H9 (cell line): ENCODE results near the gene FBXO30. TPM values are rescaled to one million over a fixed set of nuclear protein-coding genes. Genes with fewer than 3 reads are reported as not detected.

Experiments used
- DNase-seq: peaks from one replicate; pipeline ENCODE4 v3.0.0-alpha.2; 2017
- H2AFZ ChIP-seq: one replicate; pipeline ENCODE4 v1.6.1; 2013; ENCODE audit warnings: mild to moderate bottlenecking, low read length, control low read depth, moderate library complexity
- H2AK5ac ChIP-seq: 2 replicates; pipeline ENCODE4 v1.6.1; 2013; ENCODE audit warnings: low read length, control low read depth, mixed read lengths; ENCODE audit not compliant: insufficient read length
- H2BK120ac ChIP-seq: one replicate; pipeline ENCODE4 v1.6.1; 2013; ENCODE audit warnings: low read depth, mild to moderate bottlenecking, low read length, control low read depth, inconsistent platforms; ENCODE audit not compliant: poor library complexity, severe bottlenecking
- H2BK12ac ChIP-seq: 2 replicates; pipeline ENCODE4 v1.6.1; 2013; ENCODE audit warnings: low read length, control low read depth, mixed read lengths, low read depth; ENCODE audit not compliant: insufficient read length
- H2BK15ac ChIP-seq: 2 replicates; pipeline ENCODE4 v1.6.1; 2013; ENCODE audit warnings: low read depth, low read length, control low read depth
- H2BK20ac ChIP-seq: one replicate; pipeline ENCODE4 v1.6.1; 2013; ENCODE audit warnings: low read depth, mild to moderate bottlenecking, low read length, control low read depth, inconsistent platforms; ENCODE audit not compliant: poor library complexity, severe bottlenecking
- H2BK5ac ChIP-seq: 2 replicates; pipeline ENCODE4 v1.6.1; 2013; ENCODE audit warnings: low read length, control low read depth, mixed read lengths; ENCODE audit not compliant: insufficient read length
- H3K14ac ChIP-seq: 2 replicates; pipeline ENCODE4 v1.6.1; 2013; ENCODE audit warnings: low read length, control low read depth; ENCODE audit not compliant: insufficient read depth
- H3K18ac ChIP-seq: 2 replicates; pipeline ENCODE4 v1.6.1; 2013; ENCODE audit warnings: low read depth, mild to moderate bottlenecking, mixed read lengths, low read length, control low read depth; ENCODE audit not compliant: insufficient read length
- H3K23ac ChIP-seq: 2 replicates; pipeline ENCODE4 v1.6.1; 2013; ENCODE audit warnings: low read length, control low read depth, mixed read lengths, low read depth; ENCODE audit not compliant: insufficient read length
- H3K23me2 ChIP-seq: 2 replicates; pipeline ENCODE4 v1.6.1; 2013; ENCODE audit warnings: low read depth, mild to moderate bottlenecking, mixed read lengths, low read length, control low read depth; ENCODE audit not compliant: insufficient read length, poor library complexity, severe bottlenecking
- H3K27ac ChIP-seq: 2 replicates; pipeline ENCODE4 v1.5.1; 2013; ENCODE audit warnings: low read length, control low read depth, mixed read lengths, low read depth; ENCODE audit not compliant: insufficient read length
- H3K27me3 ChIP-seq: 2 replicates; pipeline ENCODE4 v1.6.1; 2013; ENCODE audit warnings: low read length, control low read depth, inconsistent platforms; ENCODE audit not compliant: insufficient read depth
- H3K4ac ChIP-seq: 2 replicates; pipeline ENCODE4 v1.6.1; 2013; ENCODE audit warnings: low read depth, mild to moderate bottlenecking, control low read depth, inconsistent platforms, low read length, moderate library complexity
- H3K4me1 ChIP-seq: 2 replicates; pipeline ENCODE4 v1.6.1; 2013; ENCODE audit warnings: low read length, control low read depth, inconsistent platforms; ENCODE audit not compliant: insufficient read depth
- H3K4me2 ChIP-seq: 2 replicates; pipeline ENCODE4 v1.6.1; 2013; ENCODE audit warnings: low read length, control low read depth, mixed read lengths; ENCODE audit not compliant: insufficient read length, insufficient read depth
- H3K56ac ChIP-seq: 2 replicates; pipeline ENCODE4 v1.6.1; 2013; ENCODE audit warnings: low read depth, mild to moderate bottlenecking, mixed read lengths, low read length, control low read depth; ENCODE audit not compliant: insufficient read length
- H3K79me1 ChIP-seq: 2 replicates; pipeline ENCODE4 v1.6.1; 2013; ENCODE audit warnings: low read depth, mild to moderate bottlenecking, moderate library complexity, low read length, control low read depth, inconsistent platforms; ENCODE audit not compliant: insufficient read depth, poor library complexity, severe bottlenecking
- H3K79me2 ChIP-seq: 2 replicates; pipeline ENCODE4 v1.6.1; 2013; ENCODE audit warnings: low read length, control low read depth, inconsistent platforms; ENCODE audit not compliant: insufficient read depth
- H3K9ac ChIP-seq: 2 replicates; pipeline ENCODE4 v1.6.1; 2013; ENCODE audit warnings: low read length, control low read depth, mixed read lengths; ENCODE audit not compliant: insufficient read length; ENCODE audit errors: extremely low read depth
- H3K9me3 ChIP-seq: one replicate; pipeline ENCODE4 v1.6.1; 2013; ENCODE audit warnings: low read depth, low read length, inconsistent platforms; ENCODE audit not compliant: control insufficient read depth
- H3T11ph ChIP-seq: one replicate; pipeline ENCODE4 v1.6.1; 2013; ENCODE audit warnings: mild to moderate bottlenecking, low read length, control low read depth, inconsistent platforms
- H4K20me1 ChIP-seq: one replicate; pipeline ENCODE4 v1.6.1; 2013; ENCODE audit not compliant: control insufficient read depth, insufficient read length, insufficient read depth
- H4K5ac ChIP-seq: 2 replicates; pipeline ENCODE4 v1.6.1; 2013; ENCODE audit warnings: low read depth, mild to moderate bottlenecking, mixed read lengths, low read length, control low read depth; ENCODE audit not compliant: insufficient read length
- H4K8ac ChIP-seq: replicated peaks from 2 replicates; pipeline ENCODE4 v1.6.1; 2013; ENCODE audit warnings: low read length, control low read depth, mixed read lengths, low read depth; ENCODE audit not compliant: insufficient read length
- H4K91ac ChIP-seq: 2 replicates; pipeline ENCODE4 v1.6.1; 2013; ENCODE audit warnings: low read depth, mild to moderate bottlenecking, moderate library complexity, mixed read lengths, low read length, control low read depth; ENCODE audit not compliant: insufficient read length
- H3K27ac Mint-ChIP-seq, 3 experiments: 2 replicates in 2 of 3; 3 replicates in 1 of 3; pipeline ENCODE4 v1.8.0; 2020 to 2021; ENCODE audit warnings: mixed read lengths in 3 of 3, mild to moderate bottlenecking in 1 of 3, moderate library complexity in 1 of 3
- H3K27me3 Mint-ChIP-seq: 2 replicates; pipeline ENCODE4 v1.8.0; 2021; ENCODE audit warnings: low read depth, mild to moderate bottlenecking, moderate library complexity, mixed read lengths
- H3K36me3 Mint-ChIP-seq, 3 experiments: 2 replicates in 2 of 3; 3 replicates in 1 of 3; pipeline ENCODE4 v1.8.0; 2020 to 2021; ENCODE audit warnings: low read depth in 3 of 3, mixed read lengths in 3 of 3; ENCODE audit not compliant: insufficient read depth in 1 of 3
- H3K4me1 Mint-ChIP-seq, 2 experiments: 2 replicates each; pipeline ENCODE4 v1.8.0; 2020; ENCODE audit warnings: mixed read lengths in 2 of 2
- H3K4me3 Mint-ChIP-seq, 2 experiments: 2 replicates in 1 of 2; 3 replicates in 1 of 2; pipeline ENCODE4 v1.8.0; 2020 to 2021; ENCODE audit warnings: mild to moderate bottlenecking in 2 of 2, mixed read lengths in 2 of 2, moderate library complexity in 1 of 2
- H3K9me3 Mint-ChIP-seq, 2 experiments: 2 replicates in 1 of 2; 3 replicates in 1 of 2; pipeline ENCODE4 v1.8.0; 2020; ENCODE audit warnings: mild to moderate bottlenecking in 2 of 2, mixed read lengths in 2 of 2, moderate library complexity in 1 of 2
- CTCF ChIP-seq: fragments of 200-600 bp; sonication (generic); conservative IDR thresholded peaks from 3 replicates; pipeline ENCODE4 v1.8.0; 2021; ENCODE audit warnings: antibody characterized with exemption, mild to moderate bottlenecking
- WGBS: extraction: QIAGEN DNeasy Blood & Tissue Kit; methylation state at CpG from one replicate; pipeline ENCODE4 v1.1.7; 2013; ENCODE audit warnings: missing lambda C conversion rate, low lambda C conversion rate, mixed read lengths; ENCODE audit not compliant: insufficient read length; ENCODE audit errors: extremely low coverage; 5-methylcytosine and 5-hydroxymethylcytosine counted together
- total RNA-seq: library from RNA; stranded (reverse); gene quantifications from 2 replicates; pipeline ENCODE4 v1.2.1, GENCODE V29; 2021

The FBXO30 gene
- total RNA-seq, 1 experiment from 2014 or later = 16.9 TPM

- H3K18ac ChIP-seq = no peak overlapping the region
- H4K91ac ChIP-seq = no peak overlapping the region
- H3K9me3 Mint-ChIP-seq = no peaks in the 10 kb centered on the region
- no peak overlapping the region for H3K4me3 Mint-ChIP-seq
- H3K4me2 ChIP-seq = no peak overlapping the region
- no peaks in the 10 kb centered on the region for H3K4me1 ChIP-seq
- H2AFZ ChIP-seq = no peak overlapping the region
- H3K27ac ChIP-seq = no peak overlapping the region
- H3K79me1 ChIP-seq = no peaks in the 10 kb centered on the region
- no peak overlapping the region for H2BK120ac ChIP-seq
- no peak overlapping the region for H3K56ac ChIP-seq
- H3K23me2 ChIP-seq = no peaks in the 10 kb centered on the region
- no peak for TF ChIP-seq CTCF
- H3K14ac ChIP-seq = no peak overlapping the region
- H3K27me3 Mint-ChIP-seq = no peaks in the 10 kb centered on the region
- no peak overlapping the region for H2BK20ac ChIP-seq
- H3K27me3 ChIP-seq = no peaks in the 10 kb centered on the region
- H3K9me3 ChIP-seq = no peaks in the 10 kb centered on the region
- H4K5ac ChIP-seq = no peak overlapping the region
- no peak overlapping the region for H2BK5ac ChIP-seq
- no peak overlapping the region for H2BK15ac ChIP-seq
- H3K4ac ChIP-seq = no peak overlapping the region
- no peak overlapping the region for H3T11ph ChIP-seq
- H3K4me1 Mint-ChIP-seq = no peaks in the 10 kb centered on the region
- no peak overlapping the region for H3K23ac ChIP-seq
- H2BK12ac ChIP-seq = no peak overlapping the region
- H3K36me3 Mint-ChIP-seq = no peaks in the 10 kb centered on the region
- no peaks in the 10 kb centered on the region for H4K20me1 ChIP-seq
- WGBS = no CpG with 5 or more reads among the region's 3 CpGs
- H3K79me2 ChIP-seq = no peaks in the 10 kb centered on the region
- no peak for DNase-seq
- no peak overlapping the region for H3K9ac ChIP-seq
- H2AK5ac ChIP-seq = no peak overlapping the region
- H3K27ac Mint-ChIP-seq = no peak overlapping the region
- no peak overlapping the region for H4K8ac ChIP-seq
Observed at GRCh38 chr6:145842693-145843546, 28.3 kb upstream of the FBXO30 start.
